T follicular helper cell (primary cell): ENCODE measurements around the gene EFCAB13.

Experiments
- DNase-seq: peaks from one replicate; pipeline ENCODE4 v3.0.0-alpha.2; 2020; ENCODE audit warnings: low read depth

The EFCAB13 gene

DNA sequence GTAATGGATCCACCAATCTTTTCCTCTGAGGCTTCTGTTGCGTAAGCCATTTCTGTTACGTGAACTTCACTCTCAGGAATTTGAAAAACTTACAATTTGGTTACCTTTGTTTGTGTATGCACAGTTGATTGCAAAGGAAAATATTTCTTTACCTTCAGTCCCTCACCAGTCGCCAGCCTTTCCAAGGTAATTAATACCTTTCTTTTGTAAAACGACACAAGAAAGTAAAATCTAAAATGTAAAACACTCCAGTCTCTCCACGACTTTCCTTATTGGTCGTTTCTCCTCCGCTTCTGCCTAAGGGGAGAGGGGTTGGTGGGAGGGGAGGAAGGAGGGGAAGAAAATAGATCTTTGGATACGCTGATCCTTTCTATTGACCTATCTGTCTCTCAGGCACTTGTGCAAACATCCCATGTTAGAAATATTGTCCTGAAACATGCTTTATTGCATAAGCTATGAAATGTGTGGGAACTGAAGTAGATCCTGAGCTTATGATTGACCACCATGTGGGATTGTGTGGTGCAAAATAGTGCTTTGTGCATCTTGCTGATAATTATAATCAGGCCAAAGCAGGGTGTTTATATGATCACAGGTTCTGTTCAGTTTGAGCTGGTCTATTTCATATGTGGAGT lies 32.4 kb upstream of the EFCAB13 start:
- no peak for DNase-seq

DNA sequence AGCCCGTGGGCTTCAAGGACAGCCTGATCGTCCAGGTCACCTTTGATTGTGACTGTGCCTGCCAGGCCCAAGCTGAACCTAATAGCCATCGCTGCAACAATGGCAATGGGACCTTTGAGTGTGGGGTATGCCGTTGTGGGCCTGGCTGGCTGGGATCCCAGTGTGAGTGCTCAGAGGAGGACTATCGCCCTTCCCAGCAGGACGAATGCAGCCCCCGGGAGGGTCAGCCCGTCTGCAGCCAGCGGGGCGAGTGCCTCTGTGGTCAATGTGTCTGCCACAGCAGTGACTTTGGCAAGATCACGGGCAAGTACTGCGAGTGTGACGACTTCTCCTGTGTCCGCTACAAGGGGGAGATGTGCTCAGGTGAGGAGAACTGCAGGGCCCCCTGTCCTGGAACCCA lies 31.5 kb upstream of the EFCAB13 start:
- no peak for DNase-seq

- DNase-seq: no peak
These were observed 28.5 kb upstream of the EFCAB13 start for GRCh38 chr17:47295037-47295873.

- DNase-seq: no peak
These were observed 27.9 kb upstream of the EFCAB13 start for GRCh38 chr17:47295874-47296255.

GRCh38 chr17:47297661-47298400 lies 25.9 kb upstream of the EFCAB13 start:
- no peak for DNase-seq

- DNase-seq: no peak
These were observed 25.0 kb upstream of the EFCAB13 start for GRCh38 chr17:47298712-47299111.

- DNase-seq: no peak
These were observed 24.4 kb upstream of the EFCAB13 start for GRCh38 chr17:47299239-47299910.

DNA sequence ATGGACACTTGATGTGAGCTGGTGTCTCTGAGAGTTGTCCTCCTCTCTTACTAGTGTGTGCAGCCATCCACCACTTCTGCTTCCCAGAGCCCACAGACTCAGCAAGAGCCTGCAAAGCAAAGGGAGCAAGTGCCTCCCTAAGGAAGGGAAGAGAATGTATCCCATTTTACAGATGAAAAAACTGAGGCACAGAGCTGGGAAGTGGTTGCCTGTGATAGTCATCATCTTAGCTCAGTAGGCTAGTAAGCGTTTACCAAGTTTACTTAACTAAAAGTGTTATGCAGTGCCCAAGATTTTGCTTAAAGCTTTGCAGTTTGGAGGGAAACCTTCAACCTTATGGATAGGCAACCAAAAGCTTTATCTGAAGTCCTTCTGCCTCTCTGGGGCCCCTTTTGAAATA lies 23.0 kb upstream of the EFCAB13 start:
- DNase-seq: no peak

- no peak for DNase-seq
These were observed 22.6 kb upstream of the EFCAB13 start for GRCh38 chr17:47301161-47301560.

GRCh38 chr17:47301831-47302230 lies 21.9 kb upstream of the EFCAB13 start:
- no peak for DNase-seq

DNA sequence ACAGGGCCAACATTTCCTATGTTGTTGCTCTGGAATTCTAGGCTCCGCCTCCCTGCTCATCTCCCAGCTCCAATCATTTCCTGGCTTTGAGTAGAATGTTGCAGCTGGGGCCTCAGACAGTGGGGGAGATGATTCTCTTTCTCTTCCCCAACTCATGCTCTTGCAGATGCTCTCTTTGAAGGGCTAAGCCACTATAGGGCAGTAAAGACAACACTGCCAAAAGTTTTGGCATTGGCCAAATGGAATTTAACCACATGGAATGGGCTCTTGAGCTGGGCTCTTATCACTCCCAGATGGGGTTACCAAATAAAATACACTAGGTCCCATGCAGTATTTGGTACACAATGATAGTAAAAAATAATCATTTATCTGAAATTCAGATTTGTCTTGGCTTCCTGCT lies 19.6 kb upstream of the EFCAB13 start:
- DNase-seq: no peak

DNA sequence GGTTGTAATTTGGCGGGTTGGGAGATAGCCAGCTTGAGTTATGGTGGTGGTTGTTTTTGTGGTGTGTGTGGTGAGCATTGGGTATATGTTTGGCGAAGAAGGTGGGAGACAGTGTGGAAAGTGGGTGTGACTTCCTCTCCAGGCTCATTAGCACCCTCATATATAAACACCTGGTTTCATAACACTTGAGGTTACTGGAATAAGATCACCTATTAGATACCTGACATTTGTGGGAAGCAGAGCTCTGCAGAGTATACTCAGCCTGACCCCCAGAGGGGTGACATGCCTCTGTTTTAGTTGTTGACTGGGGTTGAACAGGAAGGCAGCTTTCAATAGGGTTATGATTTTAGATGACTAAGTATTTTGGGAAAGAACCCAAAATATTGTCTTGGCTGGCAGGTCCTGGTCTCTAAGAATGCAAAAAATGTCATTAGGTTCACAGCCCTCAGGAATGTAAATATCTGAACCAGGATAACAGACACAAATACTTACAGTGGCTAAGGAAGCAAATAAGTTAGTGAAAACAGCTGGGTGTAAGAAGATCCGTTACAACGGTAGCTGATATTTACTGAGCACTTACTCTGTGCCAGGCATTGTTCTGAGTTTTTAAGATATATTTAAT lies 18.3 kb upstream of the EFCAB13 start:
- DNase-seq: no peak

DNA sequence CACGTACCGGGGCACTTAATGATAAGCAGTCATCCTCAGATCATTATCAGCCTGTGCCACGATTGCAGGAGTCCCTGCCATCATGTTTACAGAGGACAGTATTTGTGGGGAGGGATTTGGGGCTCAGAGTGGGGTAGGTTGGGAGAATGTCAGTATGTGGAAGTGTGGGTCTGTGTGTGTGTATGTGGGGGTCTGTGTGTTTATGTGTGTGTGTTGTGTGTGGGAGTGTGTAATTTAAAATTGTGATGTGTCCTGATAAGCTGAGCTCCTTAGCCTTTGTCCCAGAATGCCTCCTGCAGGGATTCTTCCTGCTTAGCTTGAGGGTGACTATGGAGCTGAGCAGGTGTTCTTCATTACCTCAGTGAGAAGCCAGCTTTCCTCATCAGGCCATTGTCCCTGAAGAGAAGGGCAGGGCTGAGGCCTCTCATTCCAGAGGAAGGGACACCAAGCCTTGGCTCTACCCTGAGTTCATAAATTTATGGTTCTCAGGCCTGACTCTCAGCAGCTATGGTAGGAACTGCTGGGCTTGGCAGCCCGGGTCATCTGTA lies 13.5 kb upstream of the EFCAB13 start:
- no peak for DNase-seq

DNA sequence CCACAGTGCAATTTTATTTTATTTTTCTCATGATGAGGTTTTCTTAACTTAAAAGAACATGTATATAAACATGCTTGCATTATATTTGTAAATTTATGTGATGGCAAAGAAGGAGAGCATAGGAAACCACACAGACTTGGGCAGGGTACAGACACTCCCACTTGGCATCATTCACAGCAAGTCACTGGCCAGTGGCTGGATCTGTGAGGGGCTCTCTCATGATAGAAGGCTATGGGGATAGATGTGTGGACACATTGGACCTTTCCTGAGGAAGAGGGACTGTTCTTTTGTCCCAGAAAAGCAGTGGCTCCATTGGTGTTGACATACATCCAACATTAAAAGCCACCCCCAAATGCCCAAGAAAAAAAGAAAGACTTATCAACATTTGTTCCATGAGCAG lies 12.3 kb upstream of the EFCAB13 start:
- DNase-seq: no peak

- DNase-seq: no peak
These were observed 8.1 kb upstream of the EFCAB13 start for GRCh38 chr17:47315451-47316266.

GRCh38 chr17:47316311-47316710 lies 7.4 kb upstream of the EFCAB13 start:
- DNase-seq: no peak

DNA sequence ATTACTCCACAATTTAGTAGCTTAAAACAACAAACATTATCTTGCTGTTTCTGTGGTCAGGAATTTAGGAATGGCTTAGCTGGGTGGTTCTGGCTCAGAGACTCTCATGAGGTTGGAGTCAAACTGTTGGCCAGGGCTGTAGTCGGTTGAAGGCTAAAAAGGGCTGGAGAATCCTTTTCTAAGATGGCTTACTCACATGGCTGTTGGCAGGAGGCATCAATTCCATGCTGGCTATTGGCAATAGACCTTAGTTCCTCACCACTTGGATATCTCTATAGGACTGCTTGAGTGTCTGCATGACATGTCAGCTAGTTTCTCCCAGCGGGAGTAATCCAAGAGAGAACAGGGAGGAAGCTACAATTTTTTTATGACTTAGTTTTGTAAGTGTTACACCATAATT lies 6.6 kb upstream of the EFCAB13 start:
- no peak for DNase-seq

DNA sequence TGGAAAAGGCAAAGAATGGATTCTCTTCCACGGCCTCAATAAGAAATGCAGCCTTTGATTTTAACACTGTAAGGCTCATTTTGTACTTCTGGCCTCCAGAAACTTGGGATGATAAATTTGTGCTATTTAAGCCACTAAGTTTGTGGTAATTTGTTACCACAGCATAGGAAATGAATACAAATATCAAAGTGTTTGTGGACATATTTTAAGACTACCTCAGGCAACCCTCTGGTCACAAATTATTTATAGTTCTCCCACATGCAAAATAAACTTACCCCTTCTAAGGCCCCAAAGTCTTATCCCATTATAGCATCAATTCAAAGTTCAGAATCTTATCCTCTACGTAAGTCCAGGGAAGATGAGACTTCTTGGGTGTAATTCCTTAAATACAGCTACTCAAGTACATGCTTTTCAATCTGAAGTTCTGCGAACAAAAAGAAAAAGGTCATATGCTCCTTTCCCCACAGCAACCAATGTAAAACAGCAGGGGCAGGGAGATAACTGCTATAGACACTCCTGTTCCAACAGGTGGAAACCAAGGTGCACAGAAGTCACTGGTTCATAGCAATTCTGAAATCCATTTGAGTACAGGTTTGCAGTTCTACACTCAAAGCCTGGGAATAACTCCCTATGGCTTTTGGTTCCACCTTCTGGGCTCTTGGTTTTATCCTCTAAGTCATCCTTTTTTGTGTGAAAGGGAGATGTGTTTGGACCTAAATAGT lies 5.4 kb upstream of the EFCAB13 start:
- DNase-seq: no peak

DNA sequence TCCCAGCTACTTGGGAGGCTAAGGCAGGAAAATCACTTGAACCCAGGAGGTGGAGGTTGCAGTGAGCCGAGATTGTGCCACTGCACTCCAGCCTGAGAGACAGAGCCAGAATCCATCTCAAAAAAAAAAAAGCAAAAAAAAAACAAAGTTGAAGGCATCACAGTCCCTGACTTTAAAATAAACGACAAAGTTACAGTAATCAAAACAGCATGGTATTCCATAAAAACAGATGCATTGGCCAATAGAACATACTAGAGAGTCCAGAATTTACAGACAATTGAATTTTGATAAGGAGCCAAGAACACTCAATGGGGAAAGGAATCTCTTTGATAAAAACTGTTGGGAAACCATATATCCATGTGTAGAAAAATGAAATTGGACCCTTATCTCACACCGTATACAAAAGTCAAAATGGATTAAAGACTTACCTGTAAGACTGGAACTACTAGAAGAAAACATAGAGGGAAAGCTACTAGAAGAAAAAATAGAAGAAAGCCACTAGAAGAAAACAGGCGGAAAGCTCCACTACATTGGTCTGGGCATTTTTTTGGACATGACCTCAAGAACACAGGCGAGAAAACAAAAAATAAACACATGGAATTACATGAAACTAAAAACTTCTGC lies 2.8 kb upstream of the EFCAB13 start:
- no peak for DNase-seq
